ENCODE results near the gene PEX19.
"Not testable (repeated sequence)": the region's sequence is repeated elsewhere in the genome, so short reads cannot be mapped to it uniquely, and the experiment has no call there.

The PEX19 gene

GRCh38 chr1:160284782-160285344, at the start of gene PEX19:
TSS of gene PEX19 (minus strand) at chr1:160285133. CDS start at chr1:160285124, 9 bp downstream.
- peak; percentile 79 for DNase-seq

GRCh38 chr1:160332516-160332915, 47.6 kb upstream of the PEX19 start:
- no peak for DNase-seq

- no peak for DNase-seq
These were observed 45.2 kb upstream of the PEX19 start for GRCh38 chr1:160330119-160330518.

GRCh38 chr1:160328184-160328583, 43.3 kb upstream of the PEX19 start:
- no peak for DNase-seq

- DNase-seq, result no peak
These were observed 41.5 kb upstream of the PEX19 start for GRCh38 chr1:160326418-160326817.

GRCh38 chr1:160325252-160325651, 40.3 kb upstream of the PEX19 start:
- no peak for DNase-seq

- no peak for DNase-seq
These were observed 37.9 kb upstream of the PEX19 start for GRCh38 chr1:160322831-160323230.

- DNase-seq, result no peak
These were observed 30.4 kb upstream of the PEX19 start for GRCh38 chr1:160315359-160315758.

- no peak for DNase-seq
These were observed 24.6 kb upstream of the PEX19 start for GRCh38 chr1:160309571-160309970.

GRCh38 chr1:160309185-160309557, 24.2 kb upstream of the PEX19 start:
- no peak for DNase-seq

GRCh38 chr1:160308451-160309184, 23.7 kb upstream of the PEX19 start:
- DNase-seq, result no peak

- peak; percentile 17 for DNase-seq
These were observed 22.3 kb upstream of the PEX19 start for GRCh38 chr1:160307118-160307791.

- DNase-seq, result no peak
These were observed 15.2 kb upstream of the PEX19 start for GRCh38 chr1:160300173-160300572.

GRCh38 chr1:160296036-160296435, 11.1 kb upstream of the PEX19 start:
- no peak for DNase-seq

GRCh38 chr1:160293020-160293968, 8.4 kb upstream of the PEX19 start:
- DNase-seq, result no peak

GRCh38 chr1:160291248-160292220, 6.6 kb upstream of the PEX19 start:
- peak; percentile 43 for DNase-seq

- not testable (repeated sequence) for DNase-seq
These were observed 2.8 kb upstream of the PEX19 start for GRCh38 chr1:160287769-160288168.

- DNase-seq, result no peak
These were observed 573 bp upstream of the PEX19 start for GRCh38 chr1:160285506-160285905.

- no peak for DNase-seq
These were observed 632 bp downstream of the PEX19 start for GRCh38 chr1:160284220-160284781.

GRCh38 chr1:160282807-160283206, 2.1 kb downstream of the PEX19 start:
- no peak for DNase-seq

GRCh38 chr1:160277987-160278386, 6.9 kb downstream of the PEX19 start:
- DNase-seq, result no peak

All from NCI-H446 treated with DMSO at 0.1 percent for 48 hours (cell line).